Astrocyte (in vitro differentiated cells and primary cell): ENCODE results near the gene S100A14. TPM values are rescaled to one million over a fixed set of nuclear protein-coding genes. Genes with fewer than 3 reads are reported as not detected.

Source experiments
- DNase-seq: peaks from one replicate; pipeline ENCODE4 v3.0.0-alpha.2; 2010; ENCODE audit warnings: low read depth
- FAIRE-seq: peaks from 2 replicates; lab custom pipeline; 2011; peaks lifted over from hg19 to GRCh38; lab: Jason Lieb, UNC
- H2AFZ ChIP-seq: 2 replicates; pipeline ENCODE4 v1.6.0; 2012; ENCODE audit warnings: low read depth, low read length, inconsistent platforms
- H3K27ac ChIP-seq: 2 replicates; pipeline ENCODE4 v1.5.1; 2011; ENCODE audit warnings: low read depth, low read length, inconsistent platforms
- H3K27me3 ChIP-seq: 2 replicates; pipeline ENCODE4 v1.6.0; 2011; ENCODE audit warnings: low read length, inconsistent platforms; ENCODE audit not compliant: insufficient read depth
- H3K36me3 ChIP-seq: 2 replicates; pipeline ENCODE4 v1.5.1; 2011; ENCODE audit warnings: low read length, inconsistent platforms; ENCODE audit not compliant: insufficient read depth
- H3K4me1 ChIP-seq: 2 replicates; pipeline ENCODE4 v1.5.1; 2011; ENCODE audit warnings: low read length, inconsistent platforms; ENCODE audit not compliant: insufficient read depth
- H3K4me2 ChIP-seq: 2 replicates; pipeline ENCODE4 v1.6.0; 2012; ENCODE audit warnings: low read length, inconsistent platforms
- H3K4me3 ChIP-seq: 2 replicates; pipeline ENCODE4 v1.5.1; 2011; ENCODE audit warnings: low read depth, mild to moderate bottlenecking, low read length, inconsistent platforms; ENCODE audit not compliant: insufficient read depth
- H3K79me2 ChIP-seq: 2 replicates; pipeline ENCODE4 v1.6.0; 2012; ENCODE audit warnings: mild to moderate bottlenecking, low read length, inconsistent platforms; ENCODE audit not compliant: insufficient read depth
- H3K9ac ChIP-seq: 2 replicates; pipeline ENCODE4 v1.6.0; 2012; ENCODE audit warnings: mild to moderate bottlenecking, low read length, inconsistent platforms
- H3K9me3 ChIP-seq: 2 replicates; pipeline ENCODE4 v1.5.1; 2012; ENCODE audit warnings: low read depth, mild to moderate bottlenecking, low read length, inconsistent platforms; ENCODE audit not compliant: insufficient read depth
- H4K20me1 ChIP-seq: 2 replicates; pipeline ENCODE4 v1.6.0; 2012; ENCODE audit warnings: low read length, inconsistent platforms; ENCODE audit not compliant: insufficient read depth
- H3K27ac Mint-ChIP-seq: one replicate; pipeline ENCODE4 v1.8.0; 2021; ENCODE audit warnings: mild to moderate bottlenecking, mixed read lengths; ENCODE audit not compliant: unreplicated experiment
- H3K27me3 Mint-ChIP-seq: one replicate; pipeline ENCODE4 v1.8.0; 2021; ENCODE audit warnings: low read depth, mixed read lengths; ENCODE audit not compliant: unreplicated experiment
- H3K36me3 Mint-ChIP-seq: one replicate; pipeline ENCODE4 v1.8.0; 2021; ENCODE audit warnings: low read depth, mixed read lengths; ENCODE audit not compliant: unreplicated experiment
- H3K4me1 Mint-ChIP-seq: one replicate; pipeline ENCODE4 v1.8.0; 2021; ENCODE audit warnings: low read depth, mixed read lengths; ENCODE audit not compliant: unreplicated experiment
- H3K4me3 Mint-ChIP-seq: one replicate; pipeline ENCODE4 v1.8.0; 2021; ENCODE audit warnings: mild to moderate bottlenecking, moderate library complexity, mixed read lengths; ENCODE audit not compliant: unreplicated experiment
- H3K9me3 Mint-ChIP-seq: one replicate; pipeline ENCODE4 v1.8.0; 2021; ENCODE audit warnings: mild to moderate bottlenecking, mixed read lengths; ENCODE audit not compliant: unreplicated experiment
- CTCF ChIP-seq: IDR thresholded peaks from 2 replicates; pipeline ENCODE4 v1.5.1; 2011; ENCODE audit warnings: low read depth, mild to moderate bottlenecking, inconsistent platforms, low read length, moderate library complexity; ENCODE audit not compliant: insufficient read depth
- EZH2 ChIP-seq: IDR thresholded peaks from 2 replicates; pipeline ENCODE4 v1.6.1; 2012; ENCODE audit warnings: mild to moderate bottlenecking, low read length, inconsistent platforms; ENCODE audit not compliant: insufficient read depth
- total RNA-seq: library from RNA; stranded (reverse); gene quantifications from 2 replicates; pipeline ENCODE4 v1.2.1, GENCODE V29; 2021

Gene S100A14
- total RNA-seq, 1 donor from 2014 or later: 0.57 TPM

DNA sequence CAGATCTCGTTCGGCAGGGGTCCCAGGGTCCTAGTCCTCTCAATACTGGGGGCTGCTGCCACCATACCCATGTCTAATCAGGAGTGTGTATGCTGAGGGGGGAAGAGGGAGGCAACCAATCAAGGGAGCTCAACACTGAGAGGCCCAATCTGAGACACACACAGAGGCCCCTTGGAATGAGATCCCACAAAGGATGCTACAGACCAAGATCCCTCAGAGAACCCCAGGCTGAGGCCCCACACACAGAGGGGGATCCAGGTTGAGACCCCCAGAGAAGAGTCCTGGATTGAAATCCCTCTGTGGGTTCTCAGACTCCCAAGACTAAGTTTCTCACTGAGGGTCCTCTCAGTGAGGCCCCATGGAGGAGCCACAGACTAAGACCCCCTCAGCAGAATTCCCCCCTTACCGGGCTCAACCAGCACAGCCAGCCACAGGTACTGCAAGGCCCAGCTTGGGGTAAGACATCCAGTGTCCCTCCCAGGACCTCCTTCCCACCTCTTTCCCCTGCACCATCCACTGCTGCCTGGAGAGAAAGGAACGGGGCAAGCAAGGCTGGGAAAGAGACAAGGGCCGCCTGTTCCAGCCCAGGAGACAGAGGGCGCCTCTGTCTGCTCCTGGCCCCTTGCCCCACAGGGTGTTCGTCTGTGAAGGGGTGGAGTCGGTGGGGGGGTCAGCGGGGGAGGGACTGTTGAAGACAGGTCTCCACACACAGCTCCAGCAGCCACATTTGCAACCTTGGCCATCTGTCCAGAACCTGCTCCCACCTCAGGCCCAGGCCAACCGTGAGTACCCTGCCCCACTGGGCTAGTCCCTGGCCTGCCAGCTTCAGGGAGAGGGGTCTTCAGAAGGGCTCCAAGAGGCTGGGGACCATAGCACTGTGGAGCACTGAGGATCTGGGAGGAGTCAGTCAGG, 11.8 kb upstream of the S100A14 start, which contains the start of gene S100A1:
Gene S100A1 (plus strand): TSS at position 720 of the 912 bp plus-strand sequence. CDS start 2,088 bp downstream, outside the sequence.
- H3K4me1 Mint-ChIP-seq: peaks cover 41% of the 10 kb centered on the region
- peak within 1 kb of the TSS; percentile 99 for H3K27ac Mint-ChIP-seq
- peak within 1 kb of the TSS; percentile 97 for H3K4me3 Mint-ChIP-seq
- Histone ChIP-seq H3K79me2 (peaks cover 35% of the 10 kb centered on the region), H3K9ac (peak within 1 kb of the TSS; percentile 84), H2AFZ (peak within 1 kb of the TSS; percentile 61), H3K4me3 (peak within 1 kb of the TSS; percentile 73), H3K4me2 (peak within 1 kb of the TSS; percentile 91), H3K4me1 (peaks cover 30% of the 10 kb centered on the region), H3K36me3 (peaks cover 19% of the 10 kb centered on the region), H4K20me1 (peaks cover 13% of the 10 kb centered on the region), H3K27ac (peak within 1 kb of the TSS; percentile 92), H3K9me3 (no peaks in the 10 kb centered on the region), H3K27me3 (no peaks in the 10 kb centered on the region)
- FAIRE-seq: no peak
- TF ChIP-seq EZH2: no peak
- TF ChIP-seq CTCF: peak; percentile 3
- no peaks in the 10 kb centered on the region for H3K27me3 Mint-ChIP-seq
- DNase-seq: no peak
- H3K9me3 Mint-ChIP-seq: no peaks in the 10 kb centered on the region
- peaks cover 8% of the 10 kb centered on the region for H3K36me3 Mint-ChIP-seq

GRCh38 chr1:153626904-153627714, 11.0 kb upstream of the S100A14 start, which contains the start of gene S100A13:
Gene S100A13, minus strand, starts transcription at chr1:153627505. Its CDS starts 1,033 bp downstream, at chr1:153626472.
- Histone ChIP-seq H2AFZ (peak within 1 kb of the TSS; percentile 61), H3K9ac (peak within 1 kb of the TSS; percentile 84), H3K27me3 (no peaks in the 10 kb centered on the region), H3K36me3 (peaks cover 27% of the 10 kb centered on the region), H3K79me2 (peaks cover 35% of the 10 kb centered on the region), H3K9me3 (no peaks in the 10 kb centered on the region), H3K4me3 (peak within 1 kb of the TSS; percentile 73), H3K27ac (peak within 1 kb of the TSS; percentile 92), H3K4me2 (peak within 1 kb of the TSS; percentile 91), H3K4me1 (peaks cover 30% of the 10 kb centered on the region), H4K20me1 (peaks cover 13% of the 10 kb centered on the region)
- Mint-ChIP-seq H3K4me1 (peaks cover 41% of the 10 kb centered on the region), H3K27me3 (no peaks in the 10 kb centered on the region), H3K36me3 (peaks cover 11% of the 10 kb centered on the region), H3K4me3 (peak within 1 kb of the TSS; percentile 97), H3K27ac (peak within 1 kb of the TSS; percentile 99), H3K9me3 (peaks cover 1% of the 10 kb centered on the region)
- DNase-seq: peak; percentile 92
- peak; percentile 45 for FAIRE-seq
- TF ChIP-seq CTCF (peak; percentile 60), EZH2 (no peak)
